Neural cell (in vitro differentiated cells): ENCODE measurements around the gene SENP2. TPM values are rescaled to one million over a fixed set of nuclear protein-coding genes. Genes with fewer than 3 reads are reported as not detected.

Experiments
- H2AFZ ChIP-seq: fragments of 200-600, 300-800 bp; sonication (generic), shearing (Covaris generic); 2 replicates; pipeline ENCODE4 v1.6.0; 2014; ENCODE audit warnings: low read depth, mild to moderate bottlenecking, antibody characterized with exemption, low read length, moderate library complexity
- H3F3A ChIP-seq: fragments of 200-600 bp; shearing (Covaris generic); 2 replicates; pipeline ENCODE4 v1.6.1; 2016; ENCODE audit warnings: mild to moderate bottlenecking, moderate library complexity, mixed read lengths, antibody characterized with exemption, low read length; ENCODE audit not compliant: insufficient read depth, poor library complexity, severe bottlenecking
- H3K27ac ChIP-seq: fragments of 200-600, 300-800 bp; sonication (generic), shearing (Covaris generic); 2 replicates; pipeline ENCODE4 v1.5.1; 2014; ENCODE audit warnings: mild to moderate bottlenecking, low read length, moderate library complexity
- H3K27me3 ChIP-seq: fragments of 300-800, 200-600 bp; sonication (generic), shearing (Covaris generic); 2 replicates; pipeline ENCODE4 v1.6.0; 2014; ENCODE audit warnings: mild to moderate bottlenecking, low read depth, low read length, moderate library complexity; ENCODE audit not compliant: insufficient read depth
- H3K36me3 ChIP-seq: fragments of 300-800, 200-600 bp; sonication (generic), shearing (Covaris generic); 2 replicates; pipeline ENCODE4 v1.5.1; 2014; ENCODE audit warnings: mild to moderate bottlenecking, antibody characterized with exemption, low read length, moderate library complexity; ENCODE audit not compliant: insufficient read depth
- H3K4me2 ChIP-seq: fragments of 300-800, 200-600 bp; sonication (generic), shearing (Covaris generic); 2 replicates; pipeline ENCODE4 v1.6.0; 2014; ENCODE audit warnings: mild to moderate bottlenecking, low read length
- H3K4me3 ChIP-seq: fragments of 300-800, 200-600 bp; sonication (generic), shearing (Covaris generic); 2 replicates; pipeline ENCODE4 v1.5.1; 2014; ENCODE audit warnings: mild to moderate bottlenecking, low read length, moderate library complexity
- H3K79me2 ChIP-seq: fragments of 200-600 bp; shearing (Covaris generic); replicated peaks from 2 replicates; pipeline ENCODE4 v1.6.0; 2014; ENCODE audit warnings: mild to moderate bottlenecking, low read length, moderate library complexity; ENCODE audit not compliant: insufficient read depth
- H3K9ac ChIP-seq: fragments of 300-800, 200-600 bp; sonication (generic), shearing (Covaris generic); 2 replicates; pipeline ENCODE4 v1.6.1; 2016; ENCODE audit warnings: mild to moderate bottlenecking, low read length, mixed read lengths
- H3K9me2 ChIP-seq: fragments of 200-600 bp; shearing (Covaris generic); 2 replicates; pipeline ENCODE4 v1.6.1; 2016; ENCODE audit warnings: mild to moderate bottlenecking, low read length, mixed read lengths; ENCODE audit not compliant: insufficient read depth
- H3K9me3 ChIP-seq: fragments of 200-600, 300-800 bp; sonication (generic), shearing (Covaris generic); 2 replicates; pipeline ENCODE4 v1.6.1; 2016; ENCODE audit warnings: mild to moderate bottlenecking, mixed run types, low read length, moderate library complexity, mixed read lengths
- H4K20me1 ChIP-seq: fragments of 200-600 bp; shearing (Covaris generic); 2 replicates; pipeline ENCODE4 v1.6.1; 2016; ENCODE audit warnings: mild to moderate bottlenecking, mixed run types; ENCODE audit not compliant: insufficient read depth
- EP300 ChIP-seq: fragments of 450-650 bp; conservative IDR thresholded peaks from 2 replicates; pipeline ENCODE4 v1.6.1; 2014; ENCODE audit warnings: antibody characterized with exemption, mild to moderate bottlenecking, moderate library complexity; ENCODE audit not compliant: poor library complexity, severe bottlenecking
- EZH2 ChIP-seq: fragments of 200-600, 300-800 bp; shearing (Covaris generic), sonication (generic); IDR thresholded peaks from 2 replicates; pipeline ENCODE4 v1.6.1; 2014; ENCODE audit warnings: antibody characterized with exemption, low read length, borderline replicate concordance, mild to moderate bottlenecking; ENCODE audit not compliant: insufficient read depth, poor library complexity, severe bottlenecking
- MXI1 ChIP-seq: fragments of 450-650 bp; conservative IDR thresholded peaks from 2 replicates; pipeline ENCODE4 v1.6.1; 2014; ENCODE audit warnings: antibody characterized with exemption, mild to moderate bottlenecking; ENCODE audit not compliant: poor library complexity, severe bottlenecking
- POLR2AphosphoS5 ChIP-seq: IDR thresholded peaks from 2 replicates; pipeline ENCODE4 v1.6.1; 2012
- RAD21 ChIP-seq: fragments of 450-650 bp; conservative IDR thresholded peaks from 2 replicates; pipeline ENCODE4 v1.6.1; 2014; ENCODE audit warnings: antibody characterized with exemption, mild to moderate bottlenecking, moderate library complexity
- SMC3 ChIP-seq: fragments of 450-650 bp; conservative IDR thresholded peaks from 2 replicates; pipeline ENCODE4 v1.6.1; 2014; ENCODE audit warnings: antibody characterized with exemption, mild to moderate bottlenecking, moderate library complexity; ENCODE audit not compliant: poor library complexity
- TAF1 ChIP-seq: IDR thresholded peaks from 2 replicates; pipeline ENCODE4 v1.6.1; 2012; ENCODE audit warnings: low read depth
- polyA plus RNA-seq: library from polyadenylated mRNA; depleted of rRNA; stranded (reverse); fragments of >200 nt; gene quantifications from 2 replicates; pipeline ENCODE4 v1.2.3, GENCODE V29; 2014
- TF ChIP-seq, protein P1 (sequence below): fragments of 450-650 bp; IDR thresholded peaks from 2 replicates; pipeline ENCODE4 v1.5.1; 2014; ENCODE audit warnings: antibody characterized with exemption, mild to moderate bottlenecking, moderate library complexity; ENCODE audit not compliant: poor library complexity, severe bottlenecking
- TF ChIP-seq, protein P2 (sequence below): IDR thresholded peaks from 2 replicates; pipeline ENCODE4 v1.6.1; 2012; ENCODE audit warnings: borderline replicate concordance

The SENP2 gene
- polyA plus RNA-seq, 1 donor from 2014 or later: 40.1 TPM

DNA sequence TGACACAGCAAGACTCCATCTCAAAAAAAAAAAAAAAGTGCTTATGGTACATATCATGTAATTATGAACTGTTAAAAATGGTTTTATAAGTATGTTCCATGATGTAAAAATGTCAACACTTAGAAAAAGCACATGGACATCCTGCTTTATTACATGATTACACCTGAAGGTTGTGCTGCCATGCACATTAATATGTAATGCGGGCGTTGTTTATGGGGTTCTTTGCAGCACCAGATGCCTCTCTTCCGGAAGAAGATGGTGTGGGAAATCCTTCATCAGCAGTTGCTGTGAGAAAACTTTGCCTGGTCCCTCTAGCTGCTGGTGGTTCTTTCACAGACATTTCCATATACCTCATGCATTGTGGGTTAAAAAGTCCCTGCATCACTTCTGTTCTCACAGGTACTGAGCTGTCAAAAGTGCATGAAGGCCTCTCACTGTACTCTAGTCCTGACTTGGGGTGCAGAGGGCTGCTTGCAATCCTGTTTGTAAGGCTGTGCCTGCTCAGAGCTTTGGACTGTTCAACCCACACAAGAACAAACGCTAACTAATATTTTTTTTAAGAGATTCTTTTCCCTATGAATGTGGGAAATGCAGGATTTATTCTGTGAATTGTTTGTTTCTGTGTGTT, 43.6 kb downstream of the SENP2 start:
- Histone ChIP-seq H3F3A (no peaks in the 10 kb centered on the region), H3K36me3 (no peaks in the 10 kb centered on the region), H3K27me3 (no peaks in the 10 kb centered on the region), H3K4me3 (no peak overlapping the region), H4K20me1 (no peaks in the 10 kb centered on the region), H3K79me2 (no peaks in the 10 kb centered on the region), H3K9me2 (no peaks in the 10 kb centered on the region), H3K27ac (no peak overlapping the region), H3K4me2 (no peak overlapping the region), H2AFZ (no peak overlapping the region), H3K9ac (no peak overlapping the region), H3K9me3 (no peaks in the 10 kb centered on the region)
- TF ChIP-seq MXI1 (no peak), EP300 (no peak), RAD21 (no peak), POLR2AphosphoS5 (no peak), TAF1 (no peak), SMC3 (no peak), EZH2 (no peak)
- TF ChIP-seq, protein P1, sequence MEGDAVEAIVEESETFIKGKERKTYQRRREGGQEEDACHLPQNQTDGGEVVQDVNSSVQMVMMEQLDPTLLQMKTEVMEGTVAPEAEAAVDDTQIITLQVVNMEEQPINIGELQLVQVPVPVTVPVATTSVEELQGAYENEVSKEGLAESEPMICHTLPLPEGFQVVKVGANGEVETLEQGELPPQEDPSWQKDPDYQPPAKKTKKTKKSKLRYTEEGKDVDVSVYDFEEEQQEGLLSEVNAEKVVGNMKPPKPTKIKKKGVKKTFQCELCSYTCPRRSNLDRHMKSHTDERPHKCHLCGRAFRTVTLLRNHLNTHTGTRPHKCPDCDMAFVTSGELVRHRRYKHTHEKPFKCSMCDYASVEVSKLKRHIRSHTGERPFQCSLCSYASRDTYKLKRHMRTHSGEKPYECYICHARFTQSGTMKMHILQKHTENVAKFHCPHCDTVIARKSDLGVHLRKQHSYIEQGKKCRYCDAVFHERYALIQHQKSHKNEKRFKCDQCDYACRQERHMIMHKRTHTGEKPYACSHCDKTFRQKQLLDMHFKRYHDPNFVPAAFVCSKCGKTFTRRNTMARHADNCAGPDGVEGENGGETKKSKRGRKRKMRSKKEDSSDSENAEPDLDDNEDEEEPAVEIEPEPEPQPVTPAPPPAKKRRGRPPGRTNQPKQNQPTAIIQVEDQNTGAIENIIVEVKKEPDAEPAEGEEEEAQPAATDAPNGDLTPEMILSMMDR: no peak
- TF ChIP-seq, protein P2, sequence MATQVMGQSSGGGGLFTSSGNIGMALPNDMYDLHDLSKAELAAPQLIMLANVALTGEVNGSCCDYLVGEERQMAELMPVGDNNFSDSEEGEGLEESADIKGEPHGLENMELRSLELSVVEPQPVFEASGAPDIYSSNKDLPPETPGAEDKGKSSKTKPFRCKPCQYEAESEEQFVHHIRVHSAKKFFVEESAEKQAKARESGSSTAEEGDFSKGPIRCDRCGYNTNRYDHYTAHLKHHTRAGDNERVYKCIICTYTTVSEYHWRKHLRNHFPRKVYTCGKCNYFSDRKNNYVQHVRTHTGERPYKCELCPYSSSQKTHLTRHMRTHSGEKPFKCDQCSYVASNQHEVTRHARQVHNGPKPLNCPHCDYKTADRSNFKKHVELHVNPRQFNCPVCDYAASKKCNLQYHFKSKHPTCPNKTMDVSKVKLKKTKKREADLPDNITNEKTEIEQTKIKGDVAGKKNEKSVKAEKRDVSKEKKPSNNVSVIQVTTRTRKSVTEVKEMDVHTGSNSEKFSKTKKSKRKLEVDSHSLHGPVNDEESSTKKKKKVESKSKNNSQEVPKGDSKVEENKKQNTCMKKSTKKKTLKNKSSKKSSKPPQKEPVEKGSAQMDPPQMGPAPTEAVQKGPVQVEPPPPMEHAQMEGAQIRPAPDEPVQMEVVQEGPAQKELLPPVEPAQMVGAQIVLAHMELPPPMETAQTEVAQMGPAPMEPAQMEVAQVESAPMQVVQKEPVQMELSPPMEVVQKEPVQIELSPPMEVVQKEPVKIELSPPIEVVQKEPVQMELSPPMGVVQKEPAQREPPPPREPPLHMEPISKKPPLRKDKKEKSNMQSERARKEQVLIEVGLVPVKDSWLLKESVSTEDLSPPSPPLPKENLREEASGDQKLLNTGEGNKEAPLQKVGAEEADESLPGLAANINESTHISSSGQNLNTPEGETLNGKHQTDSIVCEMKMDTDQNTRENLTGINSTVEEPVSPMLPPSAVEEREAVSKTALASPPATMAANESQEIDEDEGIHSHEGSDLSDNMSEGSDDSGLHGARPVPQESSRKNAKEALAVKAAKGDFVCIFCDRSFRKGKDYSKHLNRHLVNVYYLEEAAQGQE: no peak

DNA sequence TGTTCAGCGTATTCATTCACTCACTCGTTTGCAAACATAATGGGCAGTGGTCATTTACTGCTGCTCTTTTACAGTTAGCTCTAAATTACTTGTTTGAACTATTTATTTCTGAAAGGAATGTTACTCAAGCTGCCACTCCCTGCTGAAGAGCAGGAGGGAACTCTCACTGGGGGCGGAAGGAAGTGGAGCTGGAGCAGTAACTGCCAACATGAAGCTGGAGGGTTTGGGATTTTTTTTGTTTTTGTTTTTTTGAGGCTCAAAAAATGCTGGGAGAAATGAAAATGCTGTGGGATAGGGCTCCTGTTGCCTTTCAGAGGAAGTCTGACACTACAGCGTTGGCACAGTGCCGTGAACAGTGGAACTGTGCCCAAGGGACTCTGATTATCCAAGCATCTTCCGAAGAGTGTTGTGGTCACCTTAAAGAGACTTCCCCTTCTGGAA, 44.1 kb downstream of the SENP2 start:
- H3K36me3 ChIP-seq: no peaks in the 10 kb centered on the region
- no peaks in the 10 kb centered on the region for H3F3A ChIP-seq
- H3K4me3 ChIP-seq: no peak overlapping the region
- no peaks in the 10 kb centered on the region for H3K27me3 ChIP-seq
- no peaks in the 10 kb centered on the region for H3K9me3 ChIP-seq
- H2AFZ ChIP-seq: no peak overlapping the region
- no peak overlapping the region for H3K27ac ChIP-seq
- TF ChIP-seq POLR2AphosphoS5 (peak; percentile 12), RAD21 (no peak)
- no peaks in the 10 kb centered on the region for H4K20me1 ChIP-seq
- no peaks in the 10 kb centered on the region for H3K9me2 ChIP-seq
- no peaks in the 10 kb centered on the region for H3K79me2 ChIP-seq
- no peak overlapping the region for H3K4me2 ChIP-seq
- no peak overlapping the region for H3K9ac ChIP-seq
